ENCODE results near the gene DYNC1H1.

Gene DYNC1H1

GRCh38 chr14:101964297-101965180, at the start of gene DYNC1H1:
Gene DYNC1H1 (plus strand): TSS chr14:101964573. CDS start chr14:101964692, 119 bp downstream.
- peak; percentile 92 for DNase-seq

- DNase-seq: no peak
These were observed 48.2 kb upstream of the DYNC1H1 start for GRCh38 chr14:101915871-101916815.

- DNase-seq: no peak
These were observed 47.5 kb upstream of the DYNC1H1 start for GRCh38 chr14:101916816-101917412.

GRCh38 chr14:101917413-101918017, 46.9 kb upstream of the DYNC1H1 start:
- no peak for DNase-seq

GRCh38 chr14:101918065-101918989, 46.0 kb upstream of the DYNC1H1 start:
- DNase-seq: no peak

GRCh38 chr14:101920271-101920670, 44.1 kb upstream of the DYNC1H1 start:
- DNase-seq: no peak

- no peak for DNase-seq
These were observed 41.5 kb upstream of the DYNC1H1 start for GRCh38 chr14:101922866-101923265.

- DNase-seq: no peak
These were observed 39.2 kb upstream of the DYNC1H1 start for GRCh38 chr14:101925152-101925551.

- DNase-seq: no peak
These were observed 38.3 kb upstream of the DYNC1H1 start for GRCh38 chr14:101926085-101926484.

- no peak for DNase-seq
These were observed 37.8 kb upstream of the DYNC1H1 start for GRCh38 chr14:101926620-101927019.

- DNase-seq: no peak
These were observed 36.5 kb upstream of the DYNC1H1 start for GRCh38 chr14:101927859-101928258.

GRCh38 chr14:101928415-101928841, 35.9 kb upstream of the DYNC1H1 start:
- no peak for DNase-seq

GRCh38 chr14:101929096-101929495, 35.3 kb upstream of the DYNC1H1 start:
- no peak for DNase-seq

GRCh38 chr14:101929946-101930345, 34.4 kb upstream of the DYNC1H1 start:
- no peak for DNase-seq

- no peak for DNase-seq
These were observed 31.7 kb upstream of the DYNC1H1 start for GRCh38 chr14:101932673-101933072.

- DNase-seq: no peak
These were observed 31.2 kb upstream of the DYNC1H1 start for GRCh38 chr14:101933209-101933608.

- no peak for DNase-seq
These were observed 29.7 kb upstream of the DYNC1H1 start for GRCh38 chr14:101934601-101935150.

GRCh38 chr14:101937926-101938767, 26.2 kb upstream of the DYNC1H1 start:
- DNase-seq: no peak

GRCh38 chr14:101939646-101940170, 24.7 kb upstream of the DYNC1H1 start:
- DNase-seq: no peak

- DNase-seq: no peak
These were observed 19.9 kb upstream of the DYNC1H1 start for GRCh38 chr14:101944451-101944850.

All from activated CD4-positive, alpha-beta T cell treated with anti-CD3 and anti-CD28 coated beads, Interleukin-2, amount 50 U/mL, for 16 hours (primary cell).